Activated CD8-positive, alpha-beta memory T cell treated with anti-CD3 and anti-CD28 coated beads, Interleukin-2, amount 50 U/mL, for 48 hours (primary cell): ENCODE results near the gene SNX10.

ENCODE experiments used
- DNase-seq: peaks from one replicate; pipeline ENCODE4 v3.0.0-alpha.2; 2020

SNX10 gene

GRCh38 chr7:26406433-26406832 lies 114.8 kb downstream of the SNX10 start:
- DNase-seq, result no peak

- DNase-seq, result no peak
Observed at GRCh38 chr7:26409661-26410547, 118.2 kb downstream of the SNX10 start.

GRCh38 chr7:26413007-26413691 lies 121.5 kb downstream of the SNX10 start:
- no peak for DNase-seq

DNA sequence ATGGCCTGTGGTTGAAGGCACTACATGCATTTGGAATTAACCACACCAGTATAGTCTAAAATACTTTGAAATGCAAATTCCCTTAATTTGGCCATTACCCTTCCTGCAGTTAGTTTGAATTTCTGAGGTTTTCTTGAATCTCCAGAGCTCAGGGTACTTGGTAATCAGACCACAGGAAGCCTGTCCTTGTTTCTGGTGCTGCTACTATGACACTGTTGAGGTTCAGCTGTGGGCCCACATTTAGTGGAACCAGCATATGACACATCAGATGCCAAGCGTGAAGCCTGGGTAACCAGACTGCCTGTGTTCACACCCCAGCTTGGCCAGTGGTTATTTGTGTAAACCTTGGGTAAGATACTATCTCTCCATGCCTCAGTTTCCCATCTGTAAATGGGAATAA lies 124.3 kb downstream of the SNX10 start:
- no peak for DNase-seq

- DNase-seq, result no peak
Observed at GRCh38 chr7:26417911-26418413, 126.3 kb downstream of the SNX10 start.

- DNase-seq, result no peak
Observed at GRCh38 chr7:26419198-26419597, 127.5 kb downstream of the SNX10 start.

DNA sequence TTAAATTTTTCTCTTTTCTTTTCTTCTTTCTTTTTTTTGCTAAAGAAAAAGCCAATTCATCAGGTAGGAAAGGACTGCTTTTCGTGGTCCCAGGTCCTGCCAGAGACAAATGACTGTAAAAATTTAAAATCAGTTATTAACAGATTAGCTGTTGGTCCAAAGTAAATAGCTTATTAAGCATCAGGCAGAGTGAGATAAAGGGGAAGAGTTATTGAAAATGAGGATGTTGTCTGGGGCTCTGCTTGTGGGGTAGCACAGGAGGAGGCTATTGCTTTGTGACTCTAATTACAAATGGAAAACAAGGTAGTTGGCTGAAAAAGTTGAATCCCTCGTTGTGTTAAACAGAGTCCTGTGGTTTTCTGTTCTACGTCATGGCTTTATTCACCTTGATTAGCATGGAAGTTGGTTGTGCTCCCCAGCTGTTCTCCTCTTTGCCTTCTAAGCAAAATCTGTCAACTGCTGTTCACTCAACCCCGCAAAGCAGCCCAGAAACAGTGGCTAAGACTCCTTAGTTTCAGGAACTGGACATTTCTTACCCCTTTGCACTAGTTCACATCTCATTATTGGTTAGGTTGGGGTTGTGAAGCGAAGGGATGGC lies 128.9 kb downstream of the SNX10 start:
- no peak for DNase-seq

- no peak for DNase-seq
Observed at GRCh38 chr7:26422761-26423160, 131.1 kb downstream of the SNX10 start.

DNA sequence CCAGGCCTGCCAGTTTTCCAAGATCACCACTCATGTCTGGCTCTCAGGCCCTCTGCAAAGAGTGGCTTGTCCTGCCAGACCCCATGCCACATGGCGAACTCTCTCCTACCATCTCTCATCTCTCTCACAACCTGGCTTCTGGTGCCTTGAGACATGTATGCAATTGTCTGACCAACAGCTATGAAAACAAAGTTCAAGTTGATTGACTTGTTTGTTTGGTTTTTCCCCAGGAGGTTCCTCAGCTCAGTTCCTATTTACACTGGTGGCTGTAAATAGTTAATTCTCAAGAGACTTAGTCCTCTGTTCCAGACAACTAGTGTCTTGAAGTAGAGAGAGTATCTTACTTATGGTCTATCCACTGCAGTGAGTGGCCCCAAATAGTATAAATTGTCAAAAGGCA lies 131.8 kb downstream of the SNX10 start:
- DNase-seq, result no peak
